Mesenchymal stem cell (in vitro differentiated cells and primary cell): ENCODE measurements around the gene APOBEC4.
A peak's percentile ranks its signal among the peaks of the same experiment; 100 is the strongest.
"Not testable (repeated sequence)": the region's sequence is repeated elsewhere in the genome, so short reads cannot be mapped to it uniquely, and the experiment has no call there.

Experiments
- DNase-seq: peaks from one replicate; pipeline ENCODE4 v3.0.0-alpha.2; 2013
- H2AFZ ChIP-seq: one replicate; pipeline ENCODE4 v1.6.1; 2013; ENCODE audit warnings: low read depth, mild to moderate bottlenecking, control low read depth, inconsistent platforms, low read length, moderate library complexity
- H2AK5ac ChIP-seq: 2 replicates; pipeline ENCODE4 v1.6.1; 2013; ENCODE audit warnings: low read length, moderate library complexity, mild to moderate bottlenecking, inconsistent platforms; ENCODE audit not compliant: severe bottlenecking
- H2BK120ac ChIP-seq: one replicate; pipeline ENCODE4 v1.6.1; 2013; ENCODE audit warnings: low read depth, mild to moderate bottlenecking, inconsistent platforms, low read length, moderate library complexity
- H2BK12ac ChIP-seq, 2 experiments: one replicate each; pipeline ENCODE4 v1.6.1; 2013; ENCODE audit warnings: inconsistent platforms in 2 of 2, low read length in 2 of 2, mild to moderate bottlenecking in 2 of 2, moderate library complexity in 2 of 2, control low read depth in 1 of 2
- H2BK15ac ChIP-seq: one replicate; pipeline ENCODE4 v1.6.1; 2013; ENCODE audit warnings: mild to moderate bottlenecking, low read depth, inconsistent platforms; ENCODE audit not compliant: poor library complexity, severe bottlenecking
- H2BK5ac ChIP-seq: 2 replicates; pipeline ENCODE4 v1.6.1; 2013; ENCODE audit warnings: low read depth, mild to moderate bottlenecking, low read length, control low read depth, inconsistent platforms; ENCODE audit not compliant: poor library complexity, severe bottlenecking
- H3K14ac ChIP-seq, 2 experiments: one replicate each; pipeline ENCODE4 v1.6.1; 2013; ENCODE audit warnings: inconsistent platforms in 2 of 2, low read length in 2 of 2, control low read depth in 1 of 2, mild to moderate bottlenecking in 1 of 2, moderate library complexity in 1 of 2
- H3K18ac ChIP-seq, 2 experiments: one replicate each; pipeline ENCODE4 v1.6.1; 2013; ENCODE audit warnings: inconsistent platforms in 2 of 2, low read length in 2 of 2, control low read depth in 1 of 2, low read depth in 1 of 2, mild to moderate bottlenecking in 1 of 2
- H3K23ac ChIP-seq, 2 experiments: one replicate each; pipeline ENCODE4 v1.6.1; 2013; ENCODE audit warnings: inconsistent platforms in 2 of 2, low read length in 2 of 2, mild to moderate bottlenecking in 2 of 2, moderate library complexity in 2 of 2, control low read depth in 1 of 2
- H3K27ac ChIP-seq: 2 replicates; pipeline ENCODE4 v1.5.1; 2013; ENCODE audit warnings: mild to moderate bottlenecking, moderate library complexity, low read length, control low read depth, inconsistent platforms; ENCODE audit not compliant: poor library complexity, severe bottlenecking
- H3K27me3 ChIP-seq, 2 experiments: 2 replicates each; pipeline versions ENCODE4 v1.6.1 to v1.7.0; 2013; ENCODE audit warnings: low read length in 2 of 2, mild to moderate bottlenecking in 2 of 2, moderate library complexity in 2 of 2, control low read depth in 1 of 2, inconsistent platforms in 1 of 2; ENCODE audit not compliant: control insufficient read depth in 1 of 2, insufficient read depth in 1 of 2
- H3K36me3 ChIP-seq, 2 experiments: 2 replicates each; pipeline versions ENCODE4 v1.6.1 to v1.7.0; 2013; ENCODE audit warnings: low read length in 2 of 2, control low read depth in 1 of 2, inconsistent platforms in 1 of 2, low read depth in 1 of 2, mild to moderate bottlenecking in 1 of 2; ENCODE audit not compliant: insufficient read depth in 2 of 2, control insufficient read depth in 1 of 2
- H3K4ac ChIP-seq, 2 experiments: one replicate each; pipeline ENCODE4 v1.6.1; 2013; ENCODE audit warnings: inconsistent platforms in 2 of 2, low read length in 2 of 2, mild to moderate bottlenecking in 2 of 2, moderate library complexity in 2 of 2, control low read depth in 1 of 2, low read depth in 1 of 2
- H3K4me1 ChIP-seq: 2 replicates; pipeline ENCODE4 v1.6.1; 2013; ENCODE audit warnings: low read depth, low read length, control low read depth; ENCODE audit not compliant: control insufficient read depth, insufficient read depth
- H3K4me2 ChIP-seq: 2 replicates; pipeline ENCODE4 v1.6.1; 2013; ENCODE audit warnings: low read length, mild to moderate bottlenecking, inconsistent platforms; ENCODE audit not compliant: poor library complexity, severe bottlenecking
- H3K4me3 ChIP-seq, 2 experiments: 2 replicates each; pipeline versions ENCODE4 v1.5.1 to v1.7.0; 2013; ENCODE audit warnings: low read length in 2 of 2, mild to moderate bottlenecking in 2 of 2, control low read depth in 1 of 2, low read depth in 1 of 2; ENCODE audit not compliant: insufficient read depth in 1 of 2
- H3K79me1 ChIP-seq: replicated peaks from 2 replicates; pipeline ENCODE4 v1.6.1; 2013; ENCODE audit warnings: mild to moderate bottlenecking, control low read depth, low read length, inconsistent platforms; ENCODE audit not compliant: poor library complexity, severe bottlenecking
- H3K9ac ChIP-seq: 2 replicates; pipeline ENCODE4 v1.7.0; 2013; ENCODE audit warnings: mild to moderate bottlenecking, low read length, moderate library complexity
- H3K9me3 ChIP-seq: 2 replicates; pipeline ENCODE4 v1.7.0; 2013; ENCODE audit warnings: mild to moderate bottlenecking, low read length; ENCODE audit not compliant: control insufficient read depth
- H4K8ac ChIP-seq: one replicate; pipeline ENCODE4 v1.6.1; 2013; ENCODE audit warnings: inconsistent platforms, mild to moderate bottlenecking, low read length, moderate library complexity
- H4K91ac ChIP-seq: one replicate; pipeline ENCODE4 v1.6.1; 2013; ENCODE audit warnings: mild to moderate bottlenecking, low read length, inconsistent platforms
- WGBS: methylation state at CpG from one replicate; pipeline ENCODE4 v1.1.7; 2013; ENCODE audit warnings: mixed read lengths; 5-methylcytosine and 5-hydroxymethylcytosine counted together

The APOBEC4 gene

GRCh38 chr1:183632114-183632513 lies 21.0 kb downstream of the APOBEC4 start:
- Histone ChIP-seq H3K23ac (no peak overlapping the region), H2BK15ac (no peak overlapping the region)

GRCh38 chr1:183630748-183631147 lies 22.4 kb downstream of the APOBEC4 start:
- no peak overlapping the region for H2AK5ac ChIP-seq
- H3K27me3 ChIP-seq: no peaks in the 10 kb centered on the region
- no peaks in the 10 kb centered on the region for H3K9me3 ChIP-seq
- peak overlapping the region in 1 of 2 experiments; percentile 23 for H3K4me3 ChIP-seq
- WGBS: 93% methylated on average over 2 of the region's 2 CpGs
- no peak overlapping the region for H4K8ac ChIP-seq
- no peak overlapping the region for H3K18ac ChIP-seq
- H2BK15ac ChIP-seq: no peak overlapping the region
- H3K79me1 ChIP-seq: peaks cover 5% of the 10 kb centered on the region
- H4K91ac ChIP-seq: no peak overlapping the region
- H3K36me3 ChIP-seq: peaks cover 0 to 53% of the 10 kb centered on the region in 2 experiments
- DNase-seq: no peak
- no peak overlapping the region for H2AFZ ChIP-seq
- H3K23ac ChIP-seq: no peak overlapping the region
- H3K4me2 ChIP-seq: no peak overlapping the region
- no peak overlapping the region for H2BK5ac ChIP-seq
- no peak overlapping the region for H2BK12ac ChIP-seq
- no peak overlapping the region for H3K4ac ChIP-seq
- H3K14ac ChIP-seq: no peak overlapping the region
- H3K4me1 ChIP-seq: no peaks in the 10 kb centered on the region
- no peak overlapping the region for H2BK120ac ChIP-seq
- H3K9ac ChIP-seq: peak overlapping the region; percentile 40
- no peak overlapping the region for H3K27ac ChIP-seq

More at GRCh38 chr1:183632114-183632513, 21.0 kb downstream of the APOBEC4 start:
- H3K36me3 ChIP-seq: peaks cover 0 to 44% of the 10 kb centered on the region in 2 experiments
- H3K4me3 ChIP-seq: peak overlapping the region in 1 of 2 experiments; percentile 88
- H3K9me3 ChIP-seq: no peaks in the 10 kb centered on the region
- H3K27ac ChIP-seq: no peak overlapping the region
- WGBS: 46% methylated on average over 2 of the region's 2 CpGs
- no peak overlapping the region for H2BK120ac ChIP-seq
- no peak overlapping the region for H4K8ac ChIP-seq
- H3K4me2 ChIP-seq: no peak overlapping the region
- H3K4me1 ChIP-seq: peaks cover 3% of the 10 kb centered on the region
- H3K27me3 ChIP-seq: no peaks in the 10 kb centered on the region
- no peak overlapping the region for H3K14ac ChIP-seq
- DNase-seq: peak; percentile 51
- H2AFZ ChIP-seq: no peak overlapping the region
- no peak overlapping the region for H2BK12ac ChIP-seq
- H4K91ac ChIP-seq: no peak overlapping the region
- H3K18ac ChIP-seq: no peak overlapping the region
- no peak overlapping the region for H2BK5ac ChIP-seq
- peaks cover 10% of the 10 kb centered on the region for H3K79me1 ChIP-seq
- H3K4ac ChIP-seq: no peak overlapping the region
- H2AK5ac ChIP-seq: no peak overlapping the region
- H3K9ac ChIP-seq: peak overlapping the region; percentile 96

- Histone ChIP-seq H2BK5ac (no peak overlapping the region), H3K9ac (no peak overlapping the region), H3K9me3 (no peaks in the 10 kb centered on the region), H3K27me3 (no peaks in the 10 kb centered on the region), H3K27ac (no peak overlapping the region), H3K4me3 (no peak overlapping the region), H3K23ac (no peak overlapping the region), H3K79me1 (peaks cover 5% of the 10 kb centered on the region), H2AFZ (no peak overlapping the region), H3K4ac (no peak overlapping the region), H2BK15ac (no peak overlapping the region), H3K18ac (no peak overlapping the region), H3K36me3 (peaks cover 3 to 67% of the 10 kb centered on the region in 2 experiments), H2BK12ac (no peak overlapping the region), H3K14ac (no peak overlapping the region), H2BK120ac (no peak overlapping the region), H2AK5ac (no peak overlapping the region), H4K8ac (no peak overlapping the region), H3K4me2 (no peak overlapping the region), H3K4me1 (no peaks in the 10 kb centered on the region), H4K91ac (no peak overlapping the region)
- DNase-seq: no peak
These were observed 24.6 kb downstream of the APOBEC4 start for GRCh38 chr1:183628537-183628936.

GRCh38 chr1:183626236-183626635 lies 26.9 kb downstream of the APOBEC4 start:
- not testable (repeated sequence) for DNase-seq, H3K4me2 ChIP-seq, H2BK15ac ChIP-seq, H3K18ac ChIP-seq, H4K8ac ChIP-seq, H2AK5ac ChIP-seq, H3K27ac ChIP-seq, H3K4ac ChIP-seq, H4K91ac ChIP-seq, H2BK12ac ChIP-seq, H3K14ac ChIP-seq, H2BK5ac ChIP-seq, H3K4me1 ChIP-seq, H2AFZ ChIP-seq, H3K4me3 ChIP-seq, H2BK120ac ChIP-seq, H3K27me3 ChIP-seq, H3K23ac ChIP-seq, H3K9me3 ChIP-seq, H3K79me1 ChIP-seq
- 71% methylated on average over 1 of the region's 3 CpGs for WGBS
- Histone ChIP-seq H3K36me3 (peaks cover 3 to 56% of the 10 kb centered on the region in 2 experiments), H3K9ac (peak overlapping the region; percentile 30)
